Ecto neural progenitor cell (in vitro differentiated cells): ENCODE results near the gene SLC13A5.
A peak's percentile ranks its signal among the peaks of the same experiment; 100 is the strongest.

Experiments
- DNase-seq: peaks from one replicate; pipeline ENCODE4 v3.0.0-alpha.2; 2018; ENCODE audit warnings: low spot score

The SLC13A5 gene

GRCh38 chr17:6638046-6638908 lies 74.9 kb downstream of the SLC13A5 start:
- no peak for DNase-seq

GRCh38 chr17:6637458-6637840 lies 75.7 kb downstream of the SLC13A5 start:
- DNase-seq: no peak

- peak; percentile 49 for DNase-seq
Observed at GRCh38 chr17:6636616-6637457, 76.3 kb downstream of the SLC13A5 start.

- no peak for DNase-seq
Observed at GRCh38 chr17:6636105-6636504, 77.1 kb downstream of the SLC13A5 start.
